HG02623 (cell line): ENCODE results near the gene NKX6-2.
"Not testable (repeated sequence)": the region's sequence is repeated elsewhere in the genome, so short reads cannot be mapped to it uniquely, and the experiment has no call there.

Source experiments
- ATAC-seq: cut with Tn5 transposase; IDR thresholded peaks from one replicate; pipeline ENCODE4 v1.9.1; 2021; ENCODE audit warnings: moderate library complexity; ENCODE audit not compliant: unreplicated experiment

Gene NKX6-2

GRCh38 chr10:132799865-132800264, 13.9 kb upstream of the NKX6-2 start:
- no peak for ATAC-seq

- ATAC-seq = no peak
Observed at GRCh38 chr10:132798876-132799275, 12.9 kb upstream of the NKX6-2 start.

GRCh38 chr10:132798403-132798802, 12.5 kb upstream of the NKX6-2 start:
- ATAC-seq = no peak

- ATAC-seq = not testable (repeated sequence)
Observed at GRCh38 chr10:132797986-132798385, 12.0 kb upstream of the NKX6-2 start.

- no peak for ATAC-seq
Observed at GRCh38 chr10:132796846-132797245, 10.9 kb upstream of the NKX6-2 start.

GRCh38 chr10:132793871-132794849, 8.2 kb upstream of the NKX6-2 start:
- no peak for ATAC-seq

GRCh38 chr10:132793213-132793612, 7.3 kb upstream of the NKX6-2 start:
- ATAC-seq = no peak

- ATAC-seq = no peak
Observed at GRCh38 chr10:132792796-132793195, 6.8 kb upstream of the NKX6-2 start.

- ATAC-seq = not testable (repeated sequence)
Observed at GRCh38 chr10:132792099-132792498, 6.2 kb upstream of the NKX6-2 start.

- no peak for ATAC-seq
Observed at GRCh38 chr10:132790934-132791829, 5.2 kb upstream of the NKX6-2 start.

- ATAC-seq = no peak
Observed at GRCh38 chr10:132790470-132790869, 4.5 kb upstream of the NKX6-2 start.

- ATAC-seq = no peak
Observed at GRCh38 chr10:132789659-132790148, 3.8 kb upstream of the NKX6-2 start.

GRCh38 chr10:132788831-132789219, 2.9 kb upstream of the NKX6-2 start:
- ATAC-seq = no peak

- ATAC-seq = no peak
Observed at GRCh38 chr10:132788180-132788830, 2.4 kb upstream of the NKX6-2 start.

GRCh38 chr10:132787495-132788179, 1.7 kb upstream of the NKX6-2 start:
- no peak for ATAC-seq

GRCh38 chr10:132786884-132787494, 1.0 kb upstream of the NKX6-2 start:
- ATAC-seq = no peak

- no peak for ATAC-seq
Observed at GRCh38 chr10:132786476-132786883, 533 bp upstream of the NKX6-2 start.

GRCh38 chr10:132784866-132785722, 853 bp downstream of the NKX6-2 start:
- no peak for ATAC-seq
